IPS-NIHi11 (cell line): ENCODE data around the gene GPR137B.
"Not testable (repeated sequence)": the region's sequence is repeated elsewhere in the genome, so short reads cannot be mapped to it uniquely, and the experiment has no call there.

Experiments used
- DNase-seq: peaks from one replicate; pipeline ENCODE4 v3.0.0; 2012; ENCODE audit warnings: mixed read lengths, low spot score

GPR137B gene, protein sequence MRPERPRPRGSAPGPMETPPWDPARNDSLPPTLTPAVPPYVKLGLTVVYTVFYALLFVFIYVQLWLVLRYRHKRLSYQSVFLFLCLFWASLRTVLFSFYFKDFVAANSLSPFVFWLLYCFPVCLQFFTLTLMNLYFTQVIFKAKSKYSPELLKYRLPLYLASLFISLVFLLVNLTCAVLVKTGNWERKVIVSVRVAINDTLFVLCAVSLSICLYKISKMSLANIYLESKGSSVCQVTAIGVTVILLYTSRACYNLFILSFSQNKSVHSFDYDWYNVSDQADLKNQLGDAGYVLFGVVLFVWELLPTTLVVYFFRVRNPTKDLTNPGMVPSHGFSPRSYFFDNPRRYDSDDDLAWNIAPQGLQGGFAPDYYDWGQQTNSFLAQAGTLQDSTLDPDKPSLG

GRCh38 chr1:236142253-236143103 is at the start of gene GPR137B:
GPR137B (plus strand) TSS chr1:236142539; CDS start chr1:236142623, 84 bp downstream.
- DNase-seq: peak; percentile 56

GRCh38 chr1:236092899-236093298 is 49.4 kb upstream of the GPR137B start:
- no peak for DNase-seq

GRCh38 chr1:236095705-236096520 is 46.4 kb upstream of the GPR137B start:
- DNase-seq: no peak

GRCh38 chr1:236096660-236097482 is 45.5 kb upstream of the GPR137B start:
- DNase-seq: not testable (repeated sequence)

- DNase-seq: no peak
Measured at GRCh38 chr1:236098267-236098666, 44.1 kb upstream of the GPR137B start.

GRCh38 chr1:236099355-236099974 is 42.9 kb upstream of the GPR137B start:
- DNase-seq: no peak

DNA sequence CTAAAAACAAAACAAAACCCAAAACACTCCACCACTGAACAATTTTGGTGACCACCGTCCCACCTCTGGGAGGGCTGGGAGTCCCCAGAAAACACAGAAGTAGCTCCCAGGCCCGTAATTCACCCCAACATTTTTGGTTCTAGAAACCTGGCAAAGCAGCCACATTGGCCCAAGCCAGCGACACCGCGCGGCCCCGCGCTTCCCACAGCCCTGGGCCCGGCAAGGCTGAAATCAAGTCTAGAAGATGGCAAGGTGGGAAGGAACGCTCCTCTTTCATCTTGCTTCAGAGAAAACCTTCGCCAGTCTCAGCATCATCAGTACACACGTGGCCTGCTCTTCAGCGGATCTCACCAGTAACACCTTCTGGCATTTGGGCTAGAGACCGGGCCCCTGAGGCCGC is 41.5 kb upstream of the GPR137B start:
- no peak for DNase-seq

DNA sequence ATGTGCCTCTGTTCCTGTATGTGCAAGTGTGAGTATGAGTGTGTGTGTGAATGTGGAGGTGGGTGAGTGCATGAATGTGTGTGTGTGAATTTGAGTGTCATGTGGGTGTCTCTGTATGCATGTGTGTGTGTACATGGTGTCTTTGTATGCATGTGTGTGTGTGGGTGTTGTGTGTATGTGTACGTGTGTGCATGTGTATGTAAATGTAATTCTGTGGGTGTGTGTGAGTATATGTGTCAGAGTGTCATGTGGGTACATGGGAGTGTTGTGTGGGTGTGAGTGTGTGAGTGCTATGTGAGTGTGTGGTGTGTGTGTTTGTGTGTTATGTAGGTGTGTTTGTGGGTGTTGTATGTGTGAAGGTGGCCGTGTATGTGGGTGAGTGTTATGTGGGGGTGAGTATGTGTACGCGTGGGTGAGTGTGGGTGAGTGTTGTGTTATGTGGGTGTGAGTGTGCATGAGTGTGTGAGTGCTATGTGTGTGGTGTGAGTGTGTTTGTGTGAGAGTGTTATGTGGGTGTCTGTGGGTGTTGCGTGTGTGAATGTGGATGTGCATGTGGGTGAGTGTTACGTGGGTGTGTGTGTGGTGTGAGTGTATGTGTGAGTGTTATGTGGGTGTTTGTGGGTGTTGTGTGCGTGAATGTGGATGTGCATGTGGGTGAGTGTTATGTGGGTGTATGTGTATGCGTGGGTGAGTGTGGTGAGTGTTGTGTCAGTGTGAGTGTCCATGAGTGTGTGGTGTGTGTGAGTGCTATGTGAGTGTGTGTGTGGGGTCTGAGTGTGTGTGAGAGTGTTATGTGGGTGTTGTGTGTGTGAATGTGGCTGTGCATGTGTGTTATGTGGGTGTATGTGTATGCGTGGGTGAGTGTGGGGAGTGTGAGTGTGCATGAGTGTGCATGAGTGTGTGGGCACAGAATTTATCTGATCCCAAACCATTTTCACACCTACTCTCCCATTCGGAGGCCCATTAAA is 40.8 kb upstream of the GPR137B start:
- DNase-seq: no peak

DNA sequence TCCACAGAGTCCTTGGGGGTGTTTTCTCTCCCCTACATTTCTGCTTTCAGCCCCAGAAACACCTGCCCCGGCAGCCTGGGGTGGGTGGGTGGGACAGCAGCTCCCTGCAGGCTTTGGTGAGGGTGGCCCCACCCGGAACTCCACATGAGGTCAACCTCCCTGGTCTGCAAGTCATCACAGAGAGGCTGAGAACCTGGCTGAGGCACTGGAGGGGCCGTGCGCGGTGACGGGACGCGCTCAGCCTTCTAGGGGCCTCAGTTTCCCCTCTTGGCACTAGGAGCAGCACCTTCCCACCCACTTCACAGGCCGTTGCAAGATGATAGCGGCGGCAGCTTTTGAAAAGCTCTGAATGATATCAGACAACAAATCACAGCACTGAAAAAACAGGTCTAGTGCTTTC is 39.7 kb upstream of the GPR137B start:
- no peak for DNase-seq

DNA sequence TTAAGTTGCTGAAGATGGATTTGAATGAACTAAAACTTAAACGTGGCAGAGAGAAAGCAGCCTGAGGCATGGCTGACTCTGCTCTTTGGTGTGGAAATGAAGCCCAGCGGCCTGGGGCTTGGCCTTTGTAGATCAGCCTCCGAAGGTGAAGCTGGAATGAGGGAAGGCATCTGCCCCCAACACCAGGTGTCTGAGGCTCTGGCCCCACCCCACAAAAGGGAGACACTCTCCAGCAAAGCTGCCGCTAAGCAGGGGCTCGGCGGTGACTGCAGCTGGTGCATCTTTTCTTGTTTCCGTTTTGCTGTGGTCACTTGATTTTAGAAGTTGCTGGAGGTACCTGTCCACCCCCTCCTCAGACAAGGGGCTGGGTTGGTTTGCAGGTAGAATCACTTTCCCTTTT is 39.3 kb upstream of the GPR137B start:
- DNase-seq: peak; percentile 65

DNA sequence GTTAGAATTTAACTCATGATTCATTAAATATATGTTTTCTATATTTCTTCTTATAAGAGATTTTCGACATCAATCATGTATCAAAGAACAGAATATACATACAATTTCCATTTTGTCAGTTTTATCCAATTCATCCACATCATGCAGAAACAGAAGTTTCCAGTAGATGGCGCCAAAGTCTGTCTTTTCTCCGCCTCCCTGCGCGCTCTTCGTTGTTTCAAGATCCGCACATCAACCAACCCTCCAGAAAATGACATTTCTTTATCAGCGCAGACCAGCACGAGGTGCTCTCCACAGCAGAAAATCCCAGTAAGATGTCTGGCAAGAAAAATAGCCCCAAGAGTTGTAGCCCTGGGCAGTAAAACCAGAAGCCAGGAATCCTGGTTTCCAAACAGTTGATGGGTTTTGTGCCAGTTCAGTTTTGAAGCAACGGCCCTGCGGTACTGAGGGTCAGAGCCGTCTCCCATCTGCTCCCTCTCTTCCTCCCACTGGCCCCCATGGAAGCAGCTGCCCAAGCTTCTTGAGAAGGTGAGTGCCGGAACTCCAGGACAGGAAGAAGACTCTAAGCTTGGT is 38.6 kb upstream of the GPR137B start:
- DNase-seq: peak; percentile 83

- DNase-seq: no peak
Measured at GRCh38 chr1:236107121-236107907, 35.0 kb upstream of the GPR137B start.

- DNase-seq: no peak
Measured at GRCh38 chr1:236108027-236108648, 34.2 kb upstream of the GPR137B start.

DNA sequence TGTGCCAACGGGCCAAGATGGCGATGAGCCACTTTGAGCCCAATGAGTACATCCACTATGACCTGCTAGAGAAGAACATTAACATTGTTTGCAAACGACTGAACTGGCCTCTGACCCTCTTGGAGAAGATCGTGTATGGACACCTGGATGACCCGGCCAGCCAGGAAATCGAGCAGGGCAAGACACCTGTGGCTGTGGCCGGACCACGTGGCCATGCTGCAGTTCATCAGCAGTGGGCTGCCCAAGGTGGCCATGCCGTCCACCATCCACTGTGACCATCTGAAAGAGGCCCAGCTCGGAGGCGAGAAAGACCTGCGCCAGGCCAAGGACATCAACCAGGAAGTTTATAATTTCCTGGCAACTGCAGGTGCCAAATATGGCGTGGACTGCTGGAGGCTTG is 32.2 kb upstream of the GPR137B start:
- DNase-seq: no peak

DNA sequence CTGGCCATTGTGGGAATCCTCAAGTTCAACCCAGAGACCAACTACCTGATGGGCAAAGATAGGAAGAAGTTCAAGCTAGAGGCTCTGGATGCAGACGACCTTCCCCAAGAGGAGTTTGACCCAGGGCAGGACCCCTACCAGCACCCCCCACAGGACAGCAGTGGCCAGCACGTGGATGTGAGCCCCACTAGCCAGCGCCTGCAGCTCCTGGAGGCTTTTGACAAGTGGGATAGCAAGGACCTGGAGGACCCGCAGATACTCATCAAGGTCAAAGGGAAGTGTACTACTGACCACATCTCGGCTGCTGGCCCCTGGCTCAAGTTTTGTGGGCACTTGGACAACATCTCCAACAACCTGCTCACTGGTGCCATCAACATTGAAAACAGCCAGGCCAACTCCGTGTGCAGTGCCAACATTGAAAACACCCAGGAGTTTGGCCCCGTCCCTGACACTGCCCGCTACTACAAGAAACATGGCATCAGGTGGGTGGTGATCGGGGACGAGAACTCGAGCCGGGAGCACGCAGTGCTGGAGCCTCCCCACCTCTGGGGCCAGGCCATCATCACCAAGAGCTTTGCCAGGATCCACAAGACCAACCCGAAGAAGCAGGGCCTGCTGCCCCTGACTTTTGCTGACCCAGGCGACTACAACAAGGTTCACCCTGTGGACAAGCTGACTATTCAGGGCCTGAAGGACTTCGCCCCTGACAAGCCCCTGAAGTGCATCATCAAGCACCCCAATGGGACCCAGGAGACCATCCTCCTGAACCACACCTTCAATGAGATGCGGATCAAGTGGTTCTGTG is 30.6 kb upstream of the GPR137B start:
- no peak for DNase-seq

DNA sequence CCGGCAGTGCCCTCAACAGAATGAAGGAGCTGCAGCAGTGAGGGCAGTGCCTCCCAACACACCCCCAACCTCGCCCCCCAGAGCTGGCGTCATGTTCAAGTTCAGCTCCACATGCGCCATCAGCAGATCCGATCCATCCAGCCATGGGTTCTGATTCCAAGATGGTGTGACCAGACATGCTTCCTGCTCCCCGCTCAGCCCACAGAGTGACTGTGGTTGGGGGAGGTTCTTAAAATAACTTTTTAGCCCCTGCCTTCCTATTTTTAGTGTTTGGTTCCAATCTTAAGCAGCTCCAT is 30.1 kb upstream of the GPR137B start:
- DNase-seq: no peak

- no peak for DNase-seq
Measured at GRCh38 chr1:236113324-236114032, 28.9 kb upstream of the GPR137B start.
